GM13976 (cell line): Measurements from ENCODE around the gene SLC37A4.
A peak's percentile ranks its signal among the peaks of the same experiment; 100 is the strongest.
"Not testable (repeated sequence)": the region's sequence is repeated elsewhere in the genome, so short reads cannot be mapped to it uniquely, and the experiment has no call there.

Experiments
- DNase-seq: peaks from one replicate; pipeline ENCODE4 v3.0.0; 2012; ENCODE audit warnings: low spot score
- in situ Hi-C: fragments of 300-500 bp; cut with MboI; formaldehyde crosslinking; loops from one replicate; pipeline ENCODE4 v1.12.0; 2022; ENCODE audit warnings: low sequenced_read_pairs, mixed read lengths, inconsistent platforms; ENCODE audit not compliant: unreplicated experiment
- TF ChIP-seq, protein P1 (sequence below): IDR thresholded peaks from 2 replicates; pipeline ENCODE4 v1.5.1; 2012; ENCODE audit warnings: borderline replicate concordance, mild to moderate bottlenecking; ENCODE audit not compliant: insufficient read depth; ENCODE audit errors: extremely low read depth, missing control alignments, control extremely low read depth

SLC37A4 gene

DNA sequence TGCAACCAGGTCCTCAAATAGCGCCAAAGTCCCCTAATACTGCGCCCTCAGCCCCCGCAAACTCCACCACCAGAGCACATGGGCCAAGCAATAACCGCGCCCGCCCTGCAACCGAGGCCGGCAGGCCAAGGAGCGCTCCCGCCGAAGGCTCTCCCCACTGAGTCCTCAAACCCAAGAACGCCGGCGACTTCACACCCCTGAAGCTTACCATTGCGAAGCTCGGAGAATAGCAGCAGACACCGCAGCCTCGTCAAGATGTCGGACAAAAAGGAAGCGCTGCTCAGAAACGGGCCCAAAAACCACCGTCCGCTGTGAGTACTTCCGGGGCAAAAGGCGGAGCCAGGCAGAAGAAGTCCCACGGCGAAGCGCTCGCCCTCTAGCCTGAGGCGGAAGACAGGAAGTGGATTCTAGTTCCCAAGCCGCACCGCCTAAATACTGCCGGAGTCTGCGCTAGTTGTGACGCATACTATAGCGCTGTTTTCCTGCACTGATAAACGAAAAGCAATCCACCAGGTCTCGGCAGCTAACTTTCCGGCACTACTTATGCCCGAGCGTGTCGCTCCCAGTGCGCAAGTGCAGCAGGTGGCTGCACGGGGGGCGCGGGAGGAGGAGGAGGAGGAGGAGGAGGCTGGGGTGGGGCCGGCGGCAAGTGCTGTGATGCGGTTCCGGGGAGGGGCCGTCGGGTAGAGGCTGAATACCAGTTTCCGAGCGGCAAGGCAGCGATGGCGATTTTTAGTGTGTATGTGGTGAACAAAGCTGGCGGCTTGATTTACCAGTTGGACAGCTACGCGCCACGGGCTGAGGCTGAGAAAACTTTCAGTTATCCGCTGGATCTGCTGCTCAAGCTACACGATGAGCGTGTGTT lies 12.4 kb downstream of the SLC37A4 start, which contains the start of the genes RPS25 and TRAPPC4:
Gene RPS25, minus strand, starts transcription at position 270 of the 865 bp plus-strand sequence. Its CDS starts 59 bp downstream, at position 211.
Gene TRAPPC4, plus strand, starts transcription at position 693 of the 865 bp plus-strand sequence. Its CDS starts 30 bp downstream, at position 723.
- peak; percentile 96 for DNase-seq
- TF ChIP-seq, protein P1, sequence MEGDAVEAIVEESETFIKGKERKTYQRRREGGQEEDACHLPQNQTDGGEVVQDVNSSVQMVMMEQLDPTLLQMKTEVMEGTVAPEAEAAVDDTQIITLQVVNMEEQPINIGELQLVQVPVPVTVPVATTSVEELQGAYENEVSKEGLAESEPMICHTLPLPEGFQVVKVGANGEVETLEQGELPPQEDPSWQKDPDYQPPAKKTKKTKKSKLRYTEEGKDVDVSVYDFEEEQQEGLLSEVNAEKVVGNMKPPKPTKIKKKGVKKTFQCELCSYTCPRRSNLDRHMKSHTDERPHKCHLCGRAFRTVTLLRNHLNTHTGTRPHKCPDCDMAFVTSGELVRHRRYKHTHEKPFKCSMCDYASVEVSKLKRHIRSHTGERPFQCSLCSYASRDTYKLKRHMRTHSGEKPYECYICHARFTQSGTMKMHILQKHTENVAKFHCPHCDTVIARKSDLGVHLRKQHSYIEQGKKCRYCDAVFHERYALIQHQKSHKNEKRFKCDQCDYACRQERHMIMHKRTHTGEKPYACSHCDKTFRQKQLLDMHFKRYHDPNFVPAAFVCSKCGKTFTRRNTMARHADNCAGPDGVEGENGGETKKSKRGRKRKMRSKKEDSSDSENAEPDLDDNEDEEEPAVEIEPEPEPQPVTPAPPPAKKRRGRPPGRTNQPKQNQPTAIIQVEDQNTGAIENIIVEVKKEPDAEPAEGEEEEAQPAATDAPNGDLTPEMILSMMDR, result no peak
- in situ Hi-C loops, result no loop called here

DNA sequence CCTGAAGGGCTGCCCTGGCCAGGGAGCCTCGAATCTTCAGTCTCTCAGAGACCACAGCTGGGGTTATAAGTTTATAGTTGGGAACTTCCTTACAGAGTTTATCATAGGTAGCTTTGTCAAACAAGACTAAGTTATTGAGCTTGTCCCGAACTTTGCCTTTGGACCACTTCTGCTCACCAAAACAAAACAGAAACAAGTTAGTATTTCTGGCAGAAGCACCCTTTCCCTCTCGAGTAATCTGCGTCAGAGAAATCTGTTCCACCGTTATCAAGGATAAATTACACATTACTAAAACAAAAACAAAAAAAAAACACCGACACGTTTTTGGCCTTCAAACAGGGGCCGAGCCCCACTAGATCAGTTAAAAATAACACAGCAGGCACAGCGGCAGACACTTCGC lies 13.3 kb downstream of the SLC37A4 start:
- DNase-seq, in situ Hi-C loops: not testable (repeated sequence)

GRCh38 chr11:119016216-119017009 lies 14.3 kb downstream of the SLC37A4 start:
- no peak for DNase-seq
- in situ Hi-C loops, result no loop called here
- TF ChIP-seq, protein P1, result no peak

DNA sequence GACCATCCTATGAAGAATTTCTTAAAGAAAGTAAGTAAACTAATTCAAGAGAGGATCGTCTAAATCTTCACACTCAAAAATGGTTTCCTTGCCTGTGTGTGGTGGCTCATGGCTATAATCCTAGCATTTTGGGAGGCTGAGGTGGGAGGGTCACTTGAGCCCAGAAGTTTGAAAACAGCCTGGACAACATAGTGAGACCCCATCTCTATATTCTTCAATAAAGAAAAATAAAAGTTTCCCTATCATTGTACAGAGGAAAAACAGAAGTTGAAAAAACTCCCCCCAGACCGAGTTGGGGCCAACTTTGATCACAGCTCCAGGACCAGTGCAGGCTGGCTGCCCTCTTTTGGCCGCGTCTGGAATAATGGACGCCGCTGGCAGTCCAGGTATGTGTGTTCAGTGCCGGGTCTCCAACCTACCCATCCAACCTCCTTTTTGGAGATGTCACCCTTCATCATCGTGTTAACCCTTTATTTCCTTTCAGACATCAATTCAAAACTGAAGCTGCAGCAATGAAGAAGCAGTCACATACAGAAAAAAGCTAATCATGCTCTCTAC lies 15.5 kb downstream of the SLC37A4 start:
- TF ChIP-seq, protein P1, result no peak
- no peak for DNase-seq
- in situ Hi-C loops, result no loop called here

DNA sequence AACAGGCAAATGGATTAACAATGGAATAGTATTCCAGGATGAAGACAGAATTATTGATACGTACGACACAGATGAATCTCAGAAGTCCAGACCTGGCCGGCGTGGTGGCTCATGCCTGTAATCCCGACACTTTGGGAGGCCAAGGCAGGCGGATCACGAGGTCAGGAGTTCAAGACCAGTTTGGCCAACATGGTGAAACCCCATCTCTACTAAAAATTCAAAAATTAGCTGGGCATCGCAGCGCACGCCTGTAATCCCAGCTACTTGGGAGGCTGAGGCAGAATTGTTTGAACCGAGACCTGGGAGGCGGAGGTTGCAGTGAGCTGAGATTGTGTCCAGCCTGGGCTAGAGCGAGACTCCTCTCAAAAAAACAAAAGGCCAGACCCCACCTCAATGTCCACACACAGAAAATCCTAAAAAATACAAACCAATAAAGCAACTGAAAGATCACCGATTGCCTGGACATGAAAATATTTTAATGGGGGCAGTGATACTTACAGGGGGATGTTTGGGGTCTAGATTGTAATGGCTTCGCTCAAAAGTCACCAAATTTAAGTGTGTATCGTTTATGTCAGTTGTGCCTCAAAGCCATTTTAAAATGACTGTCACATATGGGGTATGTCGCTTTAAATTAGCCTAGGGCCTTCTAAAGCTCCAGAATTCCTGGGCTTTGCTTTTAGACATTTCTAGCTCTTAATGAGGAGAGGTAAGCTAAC lies 16.3 kb downstream of the SLC37A4 start:
- DNase-seq, result peak; percentile 5
- TF ChIP-seq, protein P1, result no peak
- in situ Hi-C loops, result no loop called here

- peak; percentile 16 for DNase-seq
- in situ Hi-C loops, result no loop called here
- TF ChIP-seq, protein P1, result no peak
These were observed 18.0 kb downstream of the SLC37A4 start for GRCh38 chr11:119012629-119013170.
